Mucosa of descending colon (tissue), 3 donors: ENCODE measurements around the gene CCDC85A. TPM values are rescaled to one million over a fixed set of nuclear protein-coding genes. Genes with fewer than 3 reads are reported as not detected.
"Not testable (repeated sequence)": the region's sequence is repeated elsewhere in the genome, so short reads cannot be mapped to it uniquely, and the experiment has no call there.

Experiments used
- ATAC-seq: fragments of 200-7000 bp; cut with Tn5 transposase; one replicate; pipeline ENCODE4 v1.9.1; 2020; ENCODE audit warnings: mild to moderate bottlenecking, moderate library complexity
- DNase-seq, 3 donors: peaks; one replicate each; pipeline ENCODE4 v3.0.0-alpha.2; 2020
- H3K36me3 ChIP-seq: fragments of 200-600 bp; one replicate; pipeline ENCODE4 v1.8.0; 2021; ENCODE audit warnings: low read depth, mild to moderate bottlenecking
- H3K4me1 ChIP-seq: fragments of 200-600 bp; one replicate; pipeline ENCODE4 v1.8.0; 2021; ENCODE audit warnings: low read depth, mild to moderate bottlenecking
- H3K4me3 ChIP-seq: fragments of 200-600 bp; one replicate; pipeline ENCODE4 v1.8.0; 2021; ENCODE audit warnings: mild to moderate bottlenecking
- H3K9me3 ChIP-seq: fragments of 200-600 bp; one replicate; pipeline ENCODE4 v1.8.0; 2021; ENCODE audit warnings: mild to moderate bottlenecking
- CTCF ChIP-seq: fragments of 200-600 bp; IDR thresholded peaks from one replicate; pipeline ENCODE4 v1.8.0; 2022; ENCODE audit warnings: antibody characterized with exemption, mild to moderate bottlenecking
- intact Hi-C, 2 donors: fragments of 100-400 bp; cut with DNase I in 1 of 2; cut with micrococcal nuclease in 1 of 2; formaldehyde crosslinking; loops; one replicate each; pipeline versions ENCODE4 v1.11.0 to v1.11.1; 2022; cut with DNase I, micrococcal nuclease
- total RNA-seq, 3 donors: library from RNA; stranded (reverse); fragmentation: NEBNext Ultra II Directional in 2 of 3; extraction: Animal tissue kit (Norgen Biotek cat#: 25700) in 2 of 3; gene quantifications; one replicate each; pipeline versions ENCODE4 v1.2.1 to v1.2.4, GENCODE V29; 2021 to 2023
- donor health status: DM: no; HTN: no; CAD: no; lungs with moderate emphysema.
- donor health status: DM: no; HTN: no; CAD: no.
- donor health status: DM: no; HTN: yes; CAD: no.

Gene CCDC85A
- total RNA-seq, 3 donors from 2014 or later, result 0.41 to 2.7 (median 0.49) TPM

- no peak overlapping the region for H3K4me3 ChIP-seq
- intact Hi-C loops, result no loop called here
- TF ChIP-seq CTCF, result no peak
Measured at GRCh38 chr2:56155188-56155587, 28.6 kb upstream of the CCDC85A start.

GRCh38 chr2:56159875-56160274, 23.9 kb upstream of the CCDC85A start:
- DNase-seq, H3K36me3 ChIP-seq, intact Hi-C loops: not testable (repeated sequence)

More at GRCh38 chr2:56155188-56155587, 28.6 kb upstream of the CCDC85A start:
- DNase-seq (no peak), ATAC-seq (no peak)
- Histone ChIP-seq H3K4me1 (no peaks in the 10 kb centered on the region), H3K9me3 (no peaks in the 10 kb centered on the region), H3K36me3 (no peaks in the 10 kb centered on the region)

GRCh38 chr2:56167616-56168562, 15.9 kb upstream of the CCDC85A start:
- no peak for TF ChIP-seq CTCF
- Histone ChIP-seq H3K4me1 (no peaks in the 10 kb centered on the region), H3K36me3 (no peaks in the 10 kb centered on the region), H3K4me3 (no peak overlapping the region), H3K9me3 (no peaks in the 10 kb centered on the region)
- intact Hi-C loops, result no loop called here
- peak; percentile 35 for ATAC-seq
- no peak for DNase-seq

More at GRCh38 chr2:56159875-56160274, 23.9 kb upstream of the CCDC85A start:
- H3K9me3 ChIP-seq, H3K4me3 ChIP-seq, H3K4me1 ChIP-seq, ATAC-seq: not testable (repeated sequence)

- Histone ChIP-seq H3K4me3 (no peak overlapping the region), H3K36me3 (no peaks in the 10 kb centered on the region), H3K9me3 (no peaks in the 10 kb centered on the region), H3K4me1 (no peaks in the 10 kb centered on the region)
- intact Hi-C loops, result no loop called here
- no peak for ATAC-seq
- no peak for DNase-seq
- no peak for TF ChIP-seq CTCF
Measured at GRCh38 chr2:56169521-56169920, 14.3 kb upstream of the CCDC85A start.

GRCh38 chr2:56170504-56170903, 13.3 kb upstream of the CCDC85A start:
- no peak for ATAC-seq
- Histone ChIP-seq H3K4me3 (no peak overlapping the region), H3K9me3 (no peaks in the 10 kb centered on the region), H3K4me1 (no peaks in the 10 kb centered on the region), H3K36me3 (no peaks in the 10 kb centered on the region)
- TF ChIP-seq CTCF, result no peak
- DNase-seq, result no peak
- intact Hi-C loops, result no loop called here

- DNase-seq (no peak), ATAC-seq (no peak)
- no peaks in the 10 kb centered on the region for H3K36me3 ChIP-seq
- TF ChIP-seq CTCF, result no peak
- H3K9me3 ChIP-seq, result no peaks in the 10 kb centered on the region
- intact Hi-C loops, result no loop called here
- no peaks in the 10 kb centered on the region for H3K4me1 ChIP-seq
- no peak overlapping the region for H3K4me3 ChIP-seq
Measured at GRCh38 chr2:56170988-56171387, 12.8 kb upstream of the CCDC85A start.
